Stimulated activated CD4-positive, alpha-beta T cell treated with anti-CD3 and anti-CD28 coated beads, Interleukin-12 subunit alpha, Interleukin-12 subunit beta, amount 100 ng/mL, for 4 hours (primary cell): ENCODE data around the gene NFIB.

ENCODE experiments used
- DNase-seq: peaks from one replicate; pipeline ENCODE4 v3.0.0-alpha.2; 2020

NFIB gene

DNA sequence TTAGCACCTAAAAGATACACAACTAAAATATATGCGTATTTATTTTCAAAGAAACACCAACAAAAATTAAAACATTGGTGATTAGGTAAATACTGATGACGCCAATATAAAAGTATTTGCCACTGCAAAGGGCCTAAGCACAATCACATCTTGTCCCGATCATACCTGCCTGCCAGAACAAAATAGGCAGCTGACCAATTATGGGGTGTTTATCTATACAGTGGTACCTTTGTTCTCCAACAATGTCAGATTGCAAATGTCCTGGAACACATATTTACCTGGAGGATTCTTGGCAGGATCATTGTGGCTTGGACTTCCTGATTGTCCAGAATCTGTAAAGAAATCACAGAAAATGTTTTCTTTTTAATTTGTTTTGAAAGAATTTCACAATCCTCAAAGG is 134.5 kb downstream of the NFIB start:
- no peak for DNase-seq

DNA sequence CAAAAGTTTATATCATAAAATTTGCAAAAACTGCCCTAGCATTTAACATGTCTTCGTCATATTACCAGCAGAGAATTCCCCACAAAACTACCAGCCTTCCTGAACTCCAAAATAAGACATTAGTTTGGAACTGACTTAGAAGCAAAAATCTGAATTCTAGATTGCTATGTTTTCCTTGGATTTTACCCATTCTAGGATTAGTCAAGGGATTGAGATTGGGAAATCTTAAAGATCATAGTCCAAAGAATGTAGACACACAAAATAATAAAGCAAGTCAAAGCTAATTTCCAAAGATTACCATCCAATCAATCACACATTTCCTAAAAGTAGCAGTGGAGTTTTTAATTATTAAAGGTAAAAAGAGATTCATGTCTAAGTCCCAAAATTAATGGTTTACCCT is 138.2 kb downstream of the NFIB start:
- DNase-seq: no peak

DNA sequence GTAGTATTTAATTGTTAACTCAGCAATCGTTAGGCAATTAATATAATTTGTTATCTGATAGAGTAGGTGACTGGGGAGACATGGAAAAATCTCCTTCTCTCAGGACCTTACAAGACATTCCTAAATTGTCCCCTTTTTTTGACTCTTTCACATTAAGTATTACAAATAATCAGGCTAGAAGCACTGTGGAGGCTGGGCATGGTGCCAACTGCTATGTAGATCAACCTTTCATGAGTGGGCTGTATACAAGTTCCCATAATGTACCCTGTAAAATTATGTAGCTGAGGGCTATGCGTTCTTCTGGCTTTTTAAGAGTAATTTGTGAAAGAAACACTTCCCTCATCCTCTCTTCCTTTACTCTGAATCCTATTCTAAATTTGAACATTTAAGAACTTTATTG is 140.2 kb downstream of the NFIB start:
- no peak for DNase-seq

GRCh38 chr9:14170973-14171596 is 142.9 kb downstream of the NFIB start:
- no peak for DNase-seq

DNA sequence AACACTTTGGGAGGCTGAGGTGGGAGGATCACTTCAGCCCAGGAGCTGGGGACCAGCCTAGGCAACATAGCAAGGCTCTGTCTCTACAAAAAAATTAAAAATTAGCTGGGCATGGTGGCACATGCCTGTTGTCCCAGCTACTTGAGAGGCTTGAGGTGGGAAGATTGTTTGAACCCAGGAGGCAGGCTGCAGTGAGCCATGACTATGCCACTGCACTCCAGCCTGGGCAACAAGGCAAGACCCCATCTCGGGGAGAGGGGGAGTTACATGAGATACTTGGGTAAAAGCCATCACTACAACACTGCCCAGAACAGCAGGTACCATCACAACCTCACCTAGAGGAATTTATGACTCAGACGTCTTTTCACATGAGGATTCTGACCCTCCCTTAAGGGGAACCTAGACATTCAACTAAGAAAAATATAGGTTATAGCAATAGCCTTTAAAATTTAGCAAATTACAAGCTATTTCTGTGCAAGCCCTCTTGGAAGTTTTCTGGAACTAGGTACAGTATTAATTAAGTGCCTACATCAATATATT is 143.5 kb downstream of the NFIB start:
- no peak for DNase-seq

- DNase-seq: no peak
These were observed 145.6 kb downstream of the NFIB start for GRCh38 chr9:14168381-14168780.

- DNase-seq: no peak
These were observed 148.4 kb downstream of the NFIB start for GRCh38 chr9:14165376-14166035.

- no peak for DNase-seq
These were observed 149.0 kb downstream of the NFIB start for GRCh38 chr9:14164908-14165307.

DNA sequence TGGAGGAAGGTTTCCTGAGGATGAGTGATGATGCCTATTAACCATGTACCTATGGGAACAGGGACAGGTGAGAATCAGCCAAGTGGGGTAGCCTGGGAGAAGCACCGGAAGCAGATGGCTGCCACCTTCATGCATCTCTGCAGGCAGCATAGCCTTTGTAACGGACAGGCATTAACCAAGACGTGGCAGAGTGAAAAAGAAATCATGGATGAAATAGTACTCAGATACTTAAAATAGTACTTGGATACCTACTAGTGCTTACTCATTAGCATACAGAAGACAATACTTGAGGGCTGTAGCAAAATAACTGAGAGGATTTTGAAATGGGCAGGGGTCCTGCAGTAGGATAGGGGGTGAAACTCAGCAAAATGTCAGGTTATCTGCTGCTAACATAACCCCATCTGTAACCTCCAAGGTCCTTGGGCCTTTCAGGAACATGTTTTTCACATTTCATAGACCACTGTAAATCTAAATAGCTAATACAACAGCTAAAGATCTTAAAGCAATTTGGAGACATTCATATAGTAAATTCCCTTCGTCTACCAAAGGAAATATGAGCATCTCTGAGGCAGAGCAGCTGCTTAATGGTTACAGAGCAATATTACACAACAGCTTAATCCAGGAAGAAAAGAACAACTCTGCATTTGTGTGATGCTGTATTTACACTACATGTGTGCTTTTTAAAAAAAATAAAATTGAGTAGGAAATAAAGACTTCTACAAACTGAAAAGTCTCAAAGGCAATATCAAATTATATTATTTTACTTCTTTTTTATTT is 154.3 kb downstream of the NFIB start:
- DNase-seq: no peak

- no peak for DNase-seq
These were observed 155.0 kb downstream of the NFIB start for GRCh38 chr9:14158916-14159315.

DNA sequence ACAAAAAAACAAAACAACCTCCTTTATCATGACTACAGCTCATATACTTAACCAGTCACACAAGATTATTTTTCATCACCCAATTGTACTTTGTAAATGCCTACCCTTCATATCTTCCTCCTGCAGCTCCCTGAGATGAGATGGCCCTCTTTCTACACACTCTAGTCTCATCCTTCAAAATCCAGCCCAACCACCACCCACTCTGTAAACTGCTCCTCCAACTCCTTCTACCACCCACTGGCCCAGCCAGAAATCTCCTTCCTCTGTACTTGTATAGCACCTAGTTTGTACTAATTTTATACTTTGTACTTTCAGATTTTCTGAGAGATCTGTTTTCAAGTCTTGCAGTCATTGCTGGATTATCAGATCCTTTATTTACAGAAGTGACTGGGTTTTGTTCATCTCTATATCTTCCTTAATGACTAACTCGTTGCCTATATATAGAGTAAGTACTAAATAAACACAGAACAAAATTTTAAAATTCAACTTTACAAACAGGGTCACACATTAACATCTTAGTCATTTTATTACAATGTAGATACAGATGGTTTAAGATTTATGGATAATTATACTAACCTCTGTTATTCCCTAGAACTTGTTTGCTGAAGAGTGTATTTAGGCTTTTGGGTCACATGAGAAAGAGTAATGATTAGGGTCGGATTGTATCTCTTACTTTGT is 155.7 kb downstream of the NFIB start:
- no peak for DNase-seq

DNA sequence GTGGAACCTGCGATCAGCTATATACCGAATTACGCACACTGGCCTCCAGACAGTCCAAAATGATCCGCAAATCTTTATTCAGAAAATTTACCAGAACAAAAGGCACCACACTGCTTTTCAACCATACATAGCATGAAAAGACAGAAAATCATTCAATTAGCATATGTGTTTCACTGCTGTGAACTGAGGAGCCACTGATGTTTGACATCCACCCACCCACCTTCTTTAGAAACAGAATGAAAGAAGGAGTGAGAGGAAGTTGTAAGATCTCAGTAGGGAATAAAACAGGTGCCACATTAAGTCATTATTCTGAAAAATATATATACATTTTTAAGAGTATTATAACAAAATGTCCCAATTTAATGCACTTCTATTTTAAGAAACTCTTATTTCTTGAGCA is 156.8 kb downstream of the NFIB start:
- no peak for DNase-seq

DNA sequence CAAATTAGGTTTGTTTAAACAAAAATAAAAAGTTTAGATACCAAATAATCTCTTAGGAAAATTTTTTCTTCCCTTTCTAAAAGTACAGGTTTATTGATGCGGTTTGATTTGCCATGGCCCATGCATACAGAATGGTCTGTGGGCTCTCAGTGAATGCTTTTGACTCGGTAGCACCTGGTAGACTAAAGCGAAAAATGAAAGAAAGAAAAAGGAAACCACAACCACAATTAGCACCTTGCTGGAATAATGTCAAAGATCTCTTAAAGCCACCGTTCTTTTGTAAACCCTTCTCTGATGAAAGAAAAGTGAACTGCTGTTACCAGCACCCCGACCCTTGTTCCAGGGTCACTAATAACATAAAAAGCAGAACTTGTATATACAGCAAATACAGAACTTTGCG is 157.9 kb downstream of the NFIB start:
- no peak for DNase-seq

DNA sequence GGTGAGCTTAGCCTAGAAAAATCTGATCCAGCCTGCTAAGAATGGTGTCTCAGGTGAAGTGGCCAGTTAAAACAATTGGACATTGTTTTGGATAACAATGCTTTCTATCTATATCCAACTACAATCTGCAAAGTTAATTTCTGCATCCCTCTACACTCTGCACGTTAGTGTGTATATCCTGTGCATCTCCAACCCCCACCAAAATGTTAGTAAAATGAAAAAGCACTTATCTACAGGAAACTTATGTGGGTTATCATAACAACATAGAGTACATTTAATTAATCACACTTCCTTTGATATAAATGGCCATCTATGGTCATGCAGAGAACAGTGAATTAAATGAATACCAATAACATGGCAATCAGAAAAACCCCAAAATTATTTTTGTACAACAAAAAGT is 158.7 kb downstream of the NFIB start:
- DNase-seq: no peak

GRCh38 chr9:14153310-14153720 is 160.6 kb downstream of the NFIB start:
- no peak for DNase-seq

DNA sequence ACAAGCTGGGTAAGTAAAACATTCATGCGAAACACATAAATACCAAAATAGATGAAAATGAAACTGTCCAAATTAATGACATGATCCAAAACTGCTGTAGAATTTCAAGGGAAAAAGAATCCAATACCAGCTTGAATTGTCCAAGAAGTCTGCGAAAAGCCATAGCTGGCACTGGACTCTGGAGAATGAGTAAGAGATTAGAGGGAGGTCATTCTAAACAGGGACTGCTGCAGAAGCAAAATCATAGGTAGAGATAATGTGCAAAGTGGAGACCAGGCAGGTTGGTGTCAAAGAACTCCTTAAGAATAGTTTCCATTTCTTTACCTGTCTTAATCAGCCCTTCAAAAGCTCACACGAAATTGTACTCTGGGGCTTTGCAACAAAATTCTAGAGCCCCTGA is 162.5 kb downstream of the NFIB start:
- DNase-seq: no peak

DNA sequence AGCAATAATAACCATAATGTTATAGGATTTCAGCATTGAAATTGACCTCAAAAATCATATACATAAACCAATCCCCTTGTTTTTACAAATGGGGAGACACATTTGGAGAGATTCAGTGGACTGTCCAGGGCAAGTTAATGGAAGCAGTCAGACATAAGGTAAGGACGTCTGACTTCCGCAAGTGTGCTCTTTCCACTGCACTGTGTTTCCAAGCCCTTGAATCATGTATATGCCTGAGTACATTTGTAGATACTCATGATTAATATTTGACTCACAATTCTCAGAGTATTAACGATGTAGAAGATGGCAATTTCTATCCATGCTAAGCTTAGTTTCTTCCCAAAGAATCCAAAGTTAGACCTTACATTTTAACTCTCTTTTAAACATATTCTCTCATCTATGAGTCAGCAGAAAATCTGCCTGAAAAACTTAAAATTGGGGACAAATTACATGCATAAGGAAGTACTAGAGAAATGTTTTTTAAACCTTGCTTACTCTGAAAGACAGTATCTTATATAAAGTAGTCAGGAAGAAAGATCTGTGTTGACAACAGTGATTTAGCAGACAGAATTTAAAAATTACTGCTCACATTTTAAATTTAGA is 165.3 kb downstream of the NFIB start:
- no peak for DNase-seq

GRCh38 chr9:14147738-14148137 is 166.2 kb downstream of the NFIB start:
- DNase-seq: no peak

- DNase-seq: no peak
These were observed 167.6 kb downstream of the NFIB start for GRCh38 chr9:14146201-14146874.

GRCh38 chr9:14144215-14144614 is 169.7 kb downstream of the NFIB start:
- DNase-seq: no peak

DNA sequence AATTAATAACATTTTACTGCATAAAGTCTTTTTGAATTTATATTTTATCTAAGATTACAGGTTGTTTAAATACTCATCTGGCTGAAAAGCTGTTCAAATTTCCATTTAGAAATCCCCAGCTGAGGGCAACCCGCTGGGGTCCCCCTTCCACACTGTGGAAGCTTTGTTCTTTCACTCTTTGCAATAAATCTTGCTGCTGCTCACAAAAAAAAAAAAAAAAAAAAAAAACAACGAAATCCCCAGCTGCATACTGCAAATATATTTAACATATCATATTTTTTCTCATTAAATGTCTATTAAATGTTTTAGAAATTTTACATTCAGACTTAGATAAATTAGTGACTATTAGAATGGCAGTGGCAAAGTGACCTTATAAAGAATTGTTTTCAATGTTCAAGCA is 172.2 kb downstream of the NFIB start:
- no peak for DNase-seq

DNA sequence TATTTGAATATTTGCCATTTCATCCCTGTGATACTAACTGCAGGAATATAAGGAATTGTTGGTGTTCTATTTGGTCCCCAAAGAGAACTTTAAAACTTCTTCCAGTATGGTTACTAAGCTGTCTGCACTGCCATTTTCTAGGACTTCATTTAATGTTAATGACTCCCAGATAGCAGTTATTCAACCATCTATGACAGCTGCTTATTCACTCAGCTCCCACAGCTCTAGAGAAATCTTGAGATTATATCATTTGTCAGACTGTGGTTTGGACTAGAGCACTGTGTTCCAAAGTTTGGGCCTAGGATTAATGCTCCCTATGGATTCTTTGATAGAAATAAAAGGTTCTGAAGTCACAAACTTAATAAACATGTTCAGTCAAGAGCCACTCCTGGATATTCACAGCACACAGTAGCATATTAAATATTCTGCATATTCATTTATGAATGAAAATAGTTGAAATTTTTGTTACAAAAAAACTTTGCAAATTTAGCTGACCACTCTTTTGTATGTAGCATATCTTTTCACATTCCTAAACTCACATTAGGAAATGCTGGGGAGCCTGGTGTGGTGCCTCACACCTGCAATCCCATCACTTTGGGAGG is 173.7 kb downstream of the NFIB start:
- DNase-seq: no peak
